ENCODE data around the gene LCE2C.
"Not testable (repeated sequence)": the region's sequence is repeated elsewhere in the genome, so short reads cannot be mapped to it uniquely, and the experiment has no call there.

The LCE2C gene, protein sequence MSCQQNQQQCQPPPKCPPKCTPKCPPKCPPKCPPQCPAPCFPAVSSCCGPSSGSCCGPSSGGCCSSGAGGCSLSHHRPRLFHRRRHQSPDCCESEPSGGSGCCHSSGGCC

DNA sequence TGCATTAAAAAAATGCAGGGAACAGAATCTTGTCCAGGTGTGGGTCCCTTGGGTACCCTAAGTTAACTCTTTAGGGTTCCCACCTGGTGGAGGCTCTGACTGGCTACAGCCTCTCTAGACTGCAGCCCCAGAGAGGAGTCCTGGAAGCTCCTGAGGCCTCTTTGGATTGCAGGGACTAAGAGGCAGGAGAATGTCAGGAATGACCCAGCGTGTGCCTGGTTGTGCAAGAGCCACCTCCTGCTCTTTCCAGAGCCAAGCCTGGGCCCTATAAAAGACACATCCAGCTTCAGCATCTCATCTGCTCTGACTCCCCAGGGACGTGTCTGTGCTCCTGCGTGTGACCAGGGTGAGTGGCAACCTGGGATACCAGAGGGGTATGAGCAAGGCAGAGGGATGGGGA is at the start of gene LCE2C:
TSS of gene LCE2C (plus strand) at position 297 of the 400 bp plus-strand sequence. CDS start 737 bp downstream, outside the sequence.
- DNase-seq, result not testable (repeated sequence)

GRCh38 chr1:152626744-152627143 is 48.3 kb upstream of the LCE2C start:
- DNase-seq, result no peak

DNA sequence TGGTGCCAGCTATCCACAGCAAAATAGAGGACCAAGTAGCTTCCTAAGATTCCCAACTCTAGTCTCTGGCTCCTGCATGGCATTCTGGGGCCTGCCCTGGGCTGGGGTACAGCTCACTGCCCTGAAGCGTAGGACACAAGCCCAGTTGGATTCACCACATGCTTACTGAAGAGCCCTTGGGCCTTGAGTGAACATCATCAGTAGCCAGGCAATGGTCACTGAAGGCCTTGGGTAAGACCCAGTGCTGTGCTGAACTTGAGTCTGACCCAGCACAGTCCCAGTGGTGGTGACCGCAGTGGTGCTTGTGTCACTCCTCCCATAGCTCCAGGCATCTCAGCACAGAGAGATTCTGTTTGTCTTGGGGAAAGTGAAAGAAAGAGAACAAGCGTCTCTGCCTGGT is 44.5 kb upstream of the LCE2C start:
- DNase-seq, result no peak

- DNase-seq, result no peak
These were observed 34.7 kb upstream of the LCE2C start for GRCh38 chr1:152640351-152640750.

GRCh38 chr1:152643945-152644344 is 31.1 kb upstream of the LCE2C start:
- no peak for DNase-seq

DNA sequence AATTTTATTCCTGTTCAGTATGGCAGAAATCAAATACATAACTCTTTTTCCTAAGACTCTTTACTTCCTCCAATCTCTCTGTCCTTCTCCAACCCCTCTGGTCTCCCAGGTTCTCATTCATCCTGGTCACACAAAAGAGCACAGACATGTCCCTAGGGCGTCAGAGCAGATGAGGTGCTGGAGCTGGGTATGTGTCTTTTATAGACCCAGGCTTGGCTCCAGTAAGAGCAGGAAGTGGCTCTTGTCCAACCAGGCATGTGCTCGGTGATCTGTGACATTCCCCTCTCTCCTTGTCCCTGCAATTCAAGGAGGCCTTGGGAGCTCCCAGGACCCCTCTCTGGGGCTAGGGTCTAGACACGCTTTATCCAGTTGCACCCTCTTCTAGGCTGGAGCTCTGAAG is 29.9 kb upstream of the LCE2C start:
- no peak for DNase-seq

- DNase-seq, result no peak
These were observed 28.4 kb upstream of the LCE2C start for GRCh38 chr1:152646656-152647055.

DNA sequence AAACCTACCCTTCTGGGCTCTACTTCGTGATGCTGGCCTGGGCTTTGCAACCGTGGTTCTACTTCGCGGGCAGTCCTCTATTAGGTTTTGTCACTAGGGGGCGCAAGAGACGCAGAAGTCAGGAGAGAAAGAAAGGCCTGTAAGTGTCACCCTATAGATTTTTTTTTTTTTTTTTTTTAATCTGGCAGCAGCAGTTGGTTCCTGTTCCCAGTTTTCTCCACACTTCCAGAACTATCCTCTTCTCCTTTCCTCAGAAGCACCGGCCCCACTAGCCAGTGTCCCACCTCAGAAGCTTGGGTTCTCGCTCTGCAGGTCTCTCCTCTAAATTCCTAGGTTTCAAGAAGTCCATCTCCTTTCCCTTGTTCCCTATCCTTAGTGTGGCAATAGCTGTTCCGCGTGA is 21.0 kb upstream of the LCE2C start:
- peak; percentile 52 for DNase-seq

GRCh38 chr1:152656459-152656858 is 18.6 kb upstream of the LCE2C start:
- DNase-seq, result no peak

DNA sequence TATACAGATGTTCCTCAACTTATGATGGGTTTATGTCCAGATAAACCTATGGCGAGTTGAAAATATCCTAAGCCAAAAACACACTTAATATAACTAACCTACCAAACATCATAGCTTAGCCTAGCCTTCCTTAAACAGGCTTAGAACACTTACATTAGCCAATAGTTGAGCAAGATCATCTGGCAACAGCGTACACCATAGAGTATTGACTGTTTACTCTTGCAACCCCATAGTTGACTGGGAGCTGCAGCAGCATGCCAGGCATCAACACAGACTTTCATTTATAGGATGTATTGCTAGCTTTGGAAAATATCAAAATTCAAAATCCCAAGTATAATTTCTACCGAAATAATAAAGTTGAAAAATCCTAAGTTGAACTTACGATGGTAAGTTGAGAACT is 17.4 kb upstream of the LCE2C start:
- no peak for DNase-seq

DNA sequence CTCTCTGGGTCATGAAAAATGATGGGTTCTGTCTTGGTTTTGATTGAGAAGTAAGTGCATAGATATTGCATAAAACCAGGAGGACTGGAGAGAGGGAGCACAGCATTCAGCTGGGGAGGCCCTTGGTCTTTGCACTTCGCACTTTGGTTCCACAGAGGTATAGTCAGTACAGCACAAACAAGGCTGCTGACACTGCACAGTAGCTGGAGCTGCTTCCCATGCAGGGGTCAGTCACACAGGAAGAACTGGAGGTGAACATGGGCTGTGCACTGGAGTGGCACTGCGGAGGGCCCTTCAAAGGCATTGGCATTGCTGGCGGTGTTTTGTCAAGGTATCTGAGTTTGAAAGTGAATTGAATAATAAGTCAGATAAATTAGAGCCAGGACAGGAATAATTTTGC is 16.4 kb upstream of the LCE2C start:
- no peak for DNase-seq

- no peak for DNase-seq
These were observed 12.0 kb upstream of the LCE2C start, which contains the start of gene LCE2D for GRCh38 chr1:152663098-152663497. TSS of gene LCE2D (plus strand) at chr1:152663380. CDS start at chr1:152664106, 726 bp downstream.

DNA sequence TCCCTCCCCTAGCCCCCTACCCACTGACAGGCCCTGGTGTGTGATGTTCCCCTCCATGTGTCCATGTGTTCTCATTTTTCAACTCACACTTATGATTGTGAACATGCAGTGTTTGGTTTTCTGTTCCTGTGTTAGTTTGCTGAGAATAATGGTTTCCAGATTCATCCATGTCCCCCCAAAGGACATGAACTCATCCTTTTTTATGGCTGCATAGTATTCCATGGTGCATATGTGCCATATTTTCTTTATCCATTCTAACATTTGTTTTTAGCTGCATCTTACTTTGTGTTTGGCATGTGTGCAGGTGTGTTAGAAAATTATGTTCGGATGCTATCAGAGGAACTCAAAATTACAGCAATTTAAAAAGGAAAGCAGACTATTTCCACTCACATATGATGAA is 8.9 kb upstream of the LCE2C start:
- not testable (repeated sequence) for DNase-seq

DNA sequence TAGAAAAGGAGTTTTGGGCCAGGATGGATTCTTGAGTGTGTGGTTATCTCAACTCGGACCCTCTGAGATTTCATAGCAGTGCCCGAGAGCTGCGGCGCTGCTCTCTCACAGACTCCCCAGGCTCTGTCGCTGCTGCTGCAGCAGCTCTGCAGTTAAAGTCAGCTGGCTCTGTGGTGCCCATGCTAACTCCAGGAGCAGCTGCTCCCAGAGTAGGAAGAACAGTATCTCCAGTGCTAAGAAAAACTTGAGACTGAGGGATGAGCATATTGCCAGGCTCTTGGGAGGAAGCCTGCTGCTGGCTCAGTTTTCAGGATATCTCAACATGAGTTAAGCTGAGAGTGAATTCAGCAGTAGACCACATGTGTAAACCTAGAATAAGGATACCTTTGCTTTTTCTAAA is 7.4 kb upstream of the LCE2C start:
- no peak for DNase-seq

DNA sequence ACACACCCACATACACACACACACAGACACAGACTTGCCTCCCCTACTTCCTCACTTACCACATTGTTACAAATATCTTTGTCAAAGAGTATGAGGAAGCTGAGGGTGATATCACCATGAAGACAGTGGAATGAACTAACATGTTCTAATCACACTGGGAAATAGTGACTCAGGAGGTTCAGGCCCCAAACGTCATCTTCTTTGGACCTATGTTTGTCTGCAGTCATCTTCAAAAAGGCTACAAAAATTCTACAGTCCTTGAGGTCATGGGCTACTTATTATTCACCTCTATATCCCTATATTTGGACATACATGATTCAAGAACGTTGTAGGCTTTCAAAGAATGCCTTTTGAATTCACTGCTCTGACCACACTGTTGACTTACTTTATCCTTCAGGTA is 2.1 kb upstream of the LCE2C start:
- no peak for DNase-seq

GRCh38 chr1:152679459-152679858 is 4.4 kb downstream of the LCE2C start:
- DNase-seq, result no peak

- no peak for DNase-seq
These were observed 6.5 kb downstream of the LCE2C start for GRCh38 chr1:152681616-152682015.

DNA sequence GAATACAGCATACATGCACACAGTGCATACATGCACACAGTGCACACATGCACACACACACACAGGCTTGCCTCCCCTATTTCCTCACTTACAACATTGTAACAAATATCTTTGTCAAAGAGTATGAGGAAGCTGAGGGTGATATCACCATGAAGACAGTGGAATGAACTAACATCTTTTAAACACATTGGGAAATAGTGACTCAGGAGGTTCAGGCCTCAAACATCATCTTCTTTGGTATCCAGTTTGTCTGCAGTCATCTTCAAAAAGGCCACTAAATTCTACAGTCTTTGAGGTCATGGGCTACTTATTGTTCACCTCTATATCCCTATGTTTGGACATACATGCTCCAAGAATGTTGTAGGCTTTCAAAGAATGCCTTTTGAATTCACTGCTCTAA is 8.8 kb downstream of the LCE2C start:
- no peak for DNase-seq

DNA sequence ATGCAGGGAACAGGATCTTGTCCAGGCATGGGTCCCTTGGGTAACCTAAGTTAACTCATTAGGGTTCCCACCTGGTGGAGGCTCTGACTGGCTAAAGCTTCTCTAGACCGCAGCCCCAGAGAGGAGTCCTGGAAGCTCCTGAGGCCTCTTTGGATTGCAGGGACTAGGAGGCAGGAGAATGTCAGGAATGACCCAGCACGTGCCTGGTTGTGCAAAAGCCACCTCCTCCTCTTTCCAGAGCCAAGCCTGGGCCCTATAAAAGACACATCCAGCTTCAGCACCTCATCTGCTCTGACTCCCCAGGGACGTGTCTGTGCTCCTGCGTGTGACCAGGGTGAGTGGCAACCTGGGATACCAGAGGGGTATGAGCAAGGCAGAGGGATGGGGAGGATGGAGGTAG is 10.7 kb downstream of the LCE2C start, which contains the start of gene LCE2B:
TSS of gene LCE2B (plus strand) at position 301 of the 400 bp plus-strand sequence. CDS start 721 bp downstream, outside the sequence.
- DNase-seq, result not testable (repeated sequence)

GRCh38 chr1:152697701-152698600 is 22.9 kb downstream of the LCE2C start, which contains the start of gene LCE2A:
TSS of gene LCE2A (plus strand) at chr1:152698345. CDS start at chr1:152698902, 557 bp downstream.
- DNase-seq, result no peak

DNA sequence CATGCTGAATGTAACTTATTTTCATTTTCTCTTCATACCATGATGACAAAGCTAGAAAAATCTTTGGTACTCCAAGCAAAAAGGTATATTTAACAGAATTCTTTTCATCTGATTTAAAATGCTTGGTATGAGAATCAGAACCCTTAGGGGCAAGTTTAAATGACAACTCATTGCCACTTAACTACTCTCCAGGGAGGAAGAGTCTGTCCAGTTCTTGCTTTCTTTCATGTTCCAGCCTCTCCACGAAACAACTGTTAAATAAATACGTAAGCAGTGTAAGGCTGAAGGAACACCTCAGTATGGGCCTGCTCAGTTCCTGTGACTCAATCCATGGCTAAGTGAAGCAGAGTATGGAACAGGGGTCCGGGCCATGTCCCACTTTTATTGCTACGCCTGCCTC is 24.7 kb downstream of the LCE2C start:
- no peak for DNase-seq

- DNase-seq, result no peak
These were observed 32.8 kb downstream of the LCE2C start, which contains the start of gene LCE4A for GRCh38 chr1:152707860-152708259. TSS of gene LCE4A (plus strand) at chr1:152708160. CDS start at chr1:152709076, 916 bp downstream.

GRCh38 chr1:152718238-152718637 is 43.2 kb downstream of the LCE2C start:
- no peak for DNase-seq

GRCh38 chr1:152725261-152725660 is 50.2 kb downstream of the LCE2C start:
- no peak for DNase-seq
